H1 (cell line): ENCODE data around the gene FN3KRP. TPM values are rescaled to one million over a fixed set of nuclear protein-coding genes. Genes with fewer than 3 reads are reported as not detected.
A peak's percentile ranks its signal among the peaks of the same experiment; 100 is the strongest.

Experiments
- CTCF ChIA-PET: fragments of 300-600 bp; sonication (Branson Sonifier 250); formaldehyde crosslinking; loops from one replicate; lab custom pipeline; 2021; ENCODE audit not compliant: partially characterized antibody; lab: Charles Lee
- POLR2A ChIA-PET: fragments of 300-600 bp; sonication (Branson Sonifier 250); formaldehyde crosslinking; loops from one replicate; lab custom pipeline; 2021; ENCODE audit warnings: inconsistent platforms; ENCODE audit not compliant: partially characterized antibody; lab: Charles Lee
- DNase-seq, 2 experiments: peaks; one replicate each; pipeline versions ENCODE4 v3.0.0 to v3.0.0-alpha.2; 2010 to 2022; ENCODE audit warnings: low spot score in 2 of 2, low read depth in 1 of 2, mixed read lengths in 1 of 2
- FAIRE-seq: peaks from 2 replicates; lab custom pipeline; 2011; peaks lifted over from hg19 to GRCh38; lab: Jason Lieb, UNC
- H2AFZ ChIP-seq: 2 replicates; pipeline ENCODE4 v1.8.1; 2012; ENCODE audit warnings: low read length, inconsistent platforms
- H2AK5ac ChIP-seq: 2 replicates; pipeline ENCODE4 v1.6.1; 2013; ENCODE audit warnings: low read depth, low read length
- H2BK120ac ChIP-seq: replicated peaks from 2 replicates; pipeline ENCODE3; 2013; ENCODE audit warnings: low read depth, low read length, inconsistent platforms
- H2BK12ac ChIP-seq: 2 replicates; pipeline ENCODE4 v1.6.1; 2013; ENCODE audit warnings: low read depth, low read length
- H2BK15ac ChIP-seq: 2 replicates; pipeline ENCODE4 v1.6.1; 2013; ENCODE audit warnings: low read length
- H2BK20ac ChIP-seq: 2 replicates; pipeline ENCODE4 v1.6.1; 2013; ENCODE audit warnings: low read length
- H2BK5ac ChIP-seq: 2 replicates; pipeline ENCODE4 v1.6.1; 2013; ENCODE audit warnings: low read depth, low read length
- H3K14ac ChIP-seq: 2 replicates; pipeline ENCODE4 v1.6.1; 2013; ENCODE audit warnings: inconsistent platforms; ENCODE audit not compliant: insufficient read length
- H3K18ac ChIP-seq: 2 replicates; pipeline ENCODE4 v1.6.1; 2013; ENCODE audit warnings: low read length; ENCODE audit errors: extremely low read depth
- H3K23ac ChIP-seq: 2 replicates; pipeline ENCODE4 v1.6.1; 2013; ENCODE audit warnings: inconsistent platforms; ENCODE audit not compliant: insufficient read length
- H3K23me2 ChIP-seq: 2 replicates; pipeline ENCODE4 v1.6.1; 2013; ENCODE audit warnings: low read depth, low read length
- H3K27ac ChIP-seq: 2 replicates; pipeline ENCODE4 v1.6.1; 2011; ENCODE audit warnings: low read depth, low read length, inconsistent platforms
- H3K27me3 ChIP-seq, 4 experiments: replicated peaks in 1 of 4; 1 replicate in 1 of 4; 2 replicates in 3 of 4; pipeline versions ENCODE4 v1.6.1 to v1.8.1; 2011 to 2013; ENCODE audit warnings: low read length in 3 of 4, mild to moderate bottlenecking in 3 of 4, inconsistent platforms in 2 of 4, mixed read lengths in 2 of 4, moderate library complexity in 1 of 4; ENCODE audit not compliant: control insufficient read depth in 3 of 4, insufficient read depth in 3 of 4; ENCODE audit errors: extremely low read depth in 1 of 4
- H3K36me3 ChIP-seq, 4 experiments: 2 replicates each; pipeline versions ENCODE4 v1.6.1 to v1.8.1; 2011 to 2013; ENCODE audit warnings: mild to moderate bottlenecking in 4 of 4, low read length in 3 of 4, moderate library complexity in 2 of 4, control low read depth in 1 of 4, inconsistent platforms in 1 of 4; ENCODE audit not compliant: insufficient read depth in 4 of 4, control insufficient read depth in 2 of 4
- H3K4ac ChIP-seq: replicated peaks from 2 replicates; pipeline ENCODE3; 2013; ENCODE audit warnings: low read length, low read depth, mixed read lengths, inconsistent platforms; ENCODE audit not compliant: insufficient read length
- H3K4me1 ChIP-seq, 4 experiments: replicated peaks in 1 of 4; 1 replicate in 1 of 4; 2 replicates in 3 of 4; pipeline versions ENCODE4 v1.6.1 to v1.8.1; 2011 to 2013; ENCODE audit warnings: low read length in 3 of 4, inconsistent platforms in 2 of 4, mixed read lengths in 1 of 4; ENCODE audit not compliant: insufficient read depth in 4 of 4, control insufficient read depth in 3 of 4
- H3K4me2 ChIP-seq, 2 experiments: 2 replicates each; pipeline versions ENCODE4 v1.6.1 to v1.8.1; 2011 to 2013; ENCODE audit warnings: low read depth in 2 of 2, low read length in 2 of 2, control low read depth in 1 of 2, inconsistent platforms in 1 of 2, mild to moderate bottlenecking in 1 of 2; ENCODE audit not compliant: insufficient read depth in 1 of 2
- H3K4me3 ChIP-seq, 4 experiments: fragments of 200-600, 300-600 bp in 1 of 4; sonication (generic), shearing (Covaris generic), sonication (Bioruptor Twin) in 1 of 4; 2 replicates each; pipeline versions ENCODE4 v1.5.1 to v1.8.1; 2011 to 2016; ENCODE audit warnings: low read length in 4 of 4, low read depth in 3 of 4, control low read depth in 2 of 4, inconsistent platforms in 2 of 4, mild to moderate bottlenecking in 2 of 4, mixed read lengths in 1 of 4, moderate library complexity in 1 of 4; ENCODE audit not compliant: insufficient read depth in 2 of 4; ENCODE audit errors: extremely low read depth in 1 of 4
- H3K56ac ChIP-seq: replicated peaks from 2 replicates; pipeline ENCODE3; 2013; ENCODE audit warnings: low read depth, mild to moderate bottlenecking, mixed read lengths, low read length, inconsistent platforms; ENCODE audit not compliant: insufficient read length
- H3K79me1 ChIP-seq: 2 replicates; pipeline ENCODE4 v1.6.1; 2013; ENCODE audit warnings: low read depth, low read length, control low read depth
- H3K79me2 ChIP-seq, 2 experiments: 2 replicates each; pipeline versions ENCODE4 v1.6.1 to v1.8.1; 2012 to 2013; ENCODE audit warnings: low read length in 2 of 2, mild to moderate bottlenecking in 2 of 2, inconsistent platforms in 1 of 2; ENCODE audit not compliant: insufficient read depth in 2 of 2, control insufficient read depth in 1 of 2
- H3K9ac ChIP-seq, 4 experiments: replicated peaks in 1 of 4; 1 replicate in 1 of 4; 2 replicates in 3 of 4; pipeline versions ENCODE4 v1.6.1 to v1.8.1; 2011 to 2013; ENCODE audit warnings: low read depth in 3 of 4, low read length in 3 of 4, control low read depth in 2 of 4, mild to moderate bottlenecking in 2 of 4, moderate library complexity in 2 of 4, inconsistent platforms in 1 of 4; ENCODE audit errors: extremely low read depth in 1 of 4
- H3K9me3 ChIP-seq, 2 experiments: 2 replicates each; pipeline versions ENCODE4 v1.6.1 to v1.8.1; 2012 to 2013; ENCODE audit warnings: mild to moderate bottlenecking in 2 of 2, moderate library complexity in 2 of 2, control low read depth in 1 of 2, inconsistent platforms in 1 of 2, low read depth in 1 of 2, low read length in 1 of 2, mixed read lengths in 1 of 2; ENCODE audit not compliant: insufficient read depth in 2 of 2
- H4K20me1 ChIP-seq, 2 experiments: replicated peaks in 1 of 2; 2 replicates each; pipeline versions ENCODE3 to v1.8.1; 2011 to 2013; ENCODE audit warnings: inconsistent platforms in 2 of 2, low read length in 2 of 2, mild to moderate bottlenecking in 1 of 2; ENCODE audit not compliant: insufficient read depth in 2 of 2, control insufficient read depth in 1 of 2
- H4K5ac ChIP-seq: 2 replicates; pipeline ENCODE4 v1.6.1; 2013; ENCODE audit warnings: low read length, low read depth, mixed read lengths, inconsistent platforms; ENCODE audit not compliant: insufficient read length
- H4K8ac ChIP-seq: 2 replicates; pipeline ENCODE4 v1.8.0; 2013; ENCODE audit warnings: mild to moderate bottlenecking, moderate library complexity, low read length, inconsistent platforms; ENCODE audit not compliant: insufficient read depth; ENCODE audit errors: extremely low read depth
- H4K91ac ChIP-seq: replicated peaks from 2 replicates; pipeline ENCODE3; 2013; ENCODE audit warnings: low read length, mixed read lengths, inconsistent platforms; ENCODE audit not compliant: insufficient read length
- ASH2L ChIP-seq: fragments of 200-600, 300-600 bp; sonication (generic); IDR thresholded peaks from one replicate; pipeline ENCODE4 v1.7.1; 2017; ENCODE audit warnings: low read length
- CBX8 ChIP-seq: fragments of 300-800, 300-1000 bp; sonication (generic); IDR thresholded peaks from 2 replicates; pipeline ENCODE4 v1.7.1; 2016; ENCODE audit warnings: low read depth, low read length, borderline replicate concordance
- CHD2 ChIP-seq: IDR thresholded peaks from 2 replicates; pipeline ENCODE4 v1.6.1; 2012; ENCODE audit warnings: low read length, improper control_type of control experiment
- JUN ChIP-seq: IDR thresholded peaks from 2 replicates; pipeline ENCODE4 v1.6.1; 2011; ENCODE audit warnings: low read depth, mild to moderate bottlenecking, improper control_type of control experiment, low read length
- SUZ12 ChIP-seq: fragments of 200-600 bp; sonication (generic); IDR thresholded peaks from 2 replicates; pipeline ENCODE4 v1.6.1; 2012; ENCODE audit warnings: mild to moderate bottlenecking, inconsistent platforms, low read length, moderate library complexity, mixed read lengths
- WGBS, 2 experiments: shearing (Covaris generic) in 1 of 2; methylation state at CpG; one replicate each; pipeline versions ENCODE4 v1.1.6 to v1.1.7; 2013 to 2015; ENCODE audit warnings: low lambda C conversion rate in 2 of 2, mixed read lengths in 2 of 2, inconsistent platforms in 1 of 2, low coverage in 1 of 2, missing lambda C conversion rate in 1 of 2; ENCODE audit not compliant: insufficient replicate concordance in 2 of 2, insufficient coverage in 1 of 2, insufficient read length in 1 of 2; ENCODE audit errors: extremely low coverage in 1 of 2, missing lambda C conversion rate in 1 of 2; 5-methylcytosine and 5-hydroxymethylcytosine counted together
- polyA plus RNA-seq, 7 experiments: library from polyadenylated mRNA; depleted of rRNA in 3 of 7; stranded (reverse) in 5 of 7; unstranded in 2 of 7; fragments of >200 nt in 5 of 7; fragments of 200-250 nt in 2 of 7; gene quantifications; 1 replicate in 5 of 7; 2 replicates in 1 of 7; 4 replicates in 1 of 7; pipeline versions ENCODE4 v1.2.1 to v1.2.3, GENCODE V29; 2011 to 2013; ENCODE audit warnings: missing spikeins in 2 of 7, mixed read lengths in 2 of 7
- total RNA-seq: library from RNA; stranded (reverse); fragmentation: NEBNext Ultra II Directional; extraction: Animal tissue kit (Norgen Biotek cat#: 25700); gene quantifications from 2 replicates; pipeline ENCODE4 v1.2.1, GENCODE V29; 2021
- TF ChIP-seq, protein P1 (sequence below): IDR thresholded peaks from 2 replicates; pipeline ENCODE4 v1.6.1; 2012; ENCODE audit warnings: inconsistent platforms

Gene FN3KRP
- total and polyA plus RNA-seq, 2 of the 8 experiments (the other 6 are each of a cell fraction or from before 2014, with no cell fraction given) = 18.1 to 21.4 TPM

DNA sequence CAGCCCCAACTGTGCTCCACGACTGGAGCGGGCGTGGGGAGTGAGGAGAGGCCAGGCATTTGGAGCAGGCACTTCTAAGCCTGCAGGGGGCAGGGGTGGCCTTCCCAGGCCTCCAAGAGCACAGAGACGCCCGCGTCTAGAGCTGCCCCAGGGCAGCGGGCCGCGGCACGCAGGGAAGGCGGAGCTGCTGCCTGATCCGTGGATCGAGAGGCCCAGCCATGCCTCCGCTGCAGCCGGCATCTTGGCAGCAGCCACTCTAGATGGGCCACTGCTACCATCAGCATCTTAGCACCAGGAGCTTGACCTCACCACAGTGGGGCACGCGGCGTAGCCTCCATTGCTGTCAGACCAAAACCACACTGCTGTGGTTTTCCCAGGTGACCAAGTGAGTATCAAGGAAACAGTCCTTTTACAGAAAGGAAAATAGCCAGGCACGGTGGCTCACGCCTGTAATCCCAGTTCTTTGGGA lies 47.8 kb upstream of the FN3KRP start:
- Histone ChIP-seq H2BK15ac (peak overlapping the region; percentile 96; the same call in 1 of the 2 replicates), H2AFZ (peak overlapping the region; percentile 85; the same call in 1 of the 2 replicates), H3K14ac (no peak overlapping the region), H3K9ac (no peak overlapping the region), H3K36me3 (no peaks in the 10 kb centered on the region), H2BK20ac (no peak overlapping the region), H2BK5ac (no peak overlapping the region), H3K27ac (no peak overlapping the region), H2BK12ac (no peak overlapping the region), H3K4ac (peak overlapping the region; percentile 78), H4K8ac (peak overlapping the region; percentile 91), H3K4me2 (peak overlapping the region in 1 of 2 experiments; percentile 47; a peak in 2 of 4 replicates), H3K79me1 (no peaks in the 10 kb centered on the region; the same call in 1 of the 2 replicates), H3K56ac (no peak overlapping the region), H3K23ac (no peak overlapping the region), H3K18ac (no peak overlapping the region), H3K23me2 (peaks cover 5% of the 10 kb centered on the region; the same call in 1 of the 2 replicates), H3K4me1 (peaks cover 0 to 9% (median 2%) of the 10 kb centered on the region in 4 experiments; a peak in 3 of 7 replicates), H3K27me3 (no peaks in the 10 kb centered on the region; a peak in 2 of 7 replicates), H4K91ac (peak overlapping the region; percentile 74), H4K20me1 (peaks cover 0 to 3% of the 10 kb centered on the region in 2 experiments), H3K79me2 (no peaks in the 10 kb centered on the region), H3K4me3 (peak overlapping the region in 1 of 4 experiments; percentile 25; a peak in 1 of 8 replicates), H2BK120ac (no peak overlapping the region), H2AK5ac (no peak overlapping the region), H3K9me3 (no peaks in the 10 kb centered on the region), H4K5ac (no peak overlapping the region)
- CTCF ChIA-PET = interaction anchor here (0.5 to 4.7 kb wide), 33 partner anchors 9 to 1259 kb away, joined by 3 to 50 read pairs (median 4); no protein-coding TSS in a partner anchor
- peak; percentile 53 to 78 for DNase-seq
- WGBS, 2 experiments = 40% methylated on average over 15 of the region's 20 CpGs; no CpG with 5 or more reads in 1 of the 2 experiments
- no peak for FAIRE-seq
- POLR2A ChIA-PET = interaction anchor here (0.9 to 1.5 kb wide), 4 partner anchors 10 to 89 kb away, joined by 3 to 4 read pairs (median 3); no protein-coding TSS in a partner anchor
- TF ChIP-seq JUN = no peak
- no peak for TF ChIP-seq CHD2
- no peak for TF ChIP-seq CBX8
- TF ChIP-seq, protein P1, sequence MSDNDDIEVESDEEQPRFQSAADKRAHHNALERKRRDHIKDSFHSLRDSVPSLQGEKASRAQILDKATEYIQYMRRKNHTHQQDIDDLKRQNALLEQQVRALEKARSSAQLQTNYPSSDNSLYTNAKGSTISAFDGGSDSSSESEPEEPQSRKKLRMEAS = peak; percentile 58
- no peak for TF ChIP-seq SUZ12
- no peak for TF ChIP-seq ASH2L
